ENCODE measurements around the gene TNNI3K. TPM values are rescaled to one million over a fixed set of nuclear protein-coding genes. Genes with fewer than 3 reads are reported as not detected.

Gene TNNI3K
- total RNA-seq, 1 donor from 2014 or later = 1.1 TPM

DNA sequence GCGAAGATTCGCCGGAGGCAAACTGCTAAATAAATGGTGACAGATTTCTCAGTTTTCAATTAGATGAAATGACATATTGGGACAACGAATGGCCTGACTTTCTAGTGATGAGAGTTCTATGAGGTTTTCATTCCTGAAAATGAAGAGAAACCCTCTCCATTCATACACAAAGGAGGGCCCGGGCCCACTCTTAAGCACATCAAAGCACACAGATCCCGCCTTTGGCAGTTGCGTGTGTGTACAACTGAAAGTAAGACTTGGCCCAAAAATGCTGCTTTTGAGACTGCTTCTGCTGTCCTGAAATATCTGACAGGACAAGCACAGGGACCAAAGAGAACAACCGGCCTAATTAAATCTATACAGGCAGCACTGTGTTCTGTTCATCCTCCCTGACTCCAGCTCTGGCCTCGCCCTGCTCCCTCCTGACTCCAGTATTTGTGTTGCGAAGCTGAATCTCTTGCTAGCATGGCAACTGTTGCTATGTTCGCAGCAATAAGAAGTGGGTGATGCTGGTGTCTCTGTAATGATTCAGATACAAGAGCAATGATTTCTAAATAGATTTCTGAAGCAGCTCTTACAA lies 269.8 kb downstream of the TNNI3K start:
- TF ChIP-seq, protein P1, sequence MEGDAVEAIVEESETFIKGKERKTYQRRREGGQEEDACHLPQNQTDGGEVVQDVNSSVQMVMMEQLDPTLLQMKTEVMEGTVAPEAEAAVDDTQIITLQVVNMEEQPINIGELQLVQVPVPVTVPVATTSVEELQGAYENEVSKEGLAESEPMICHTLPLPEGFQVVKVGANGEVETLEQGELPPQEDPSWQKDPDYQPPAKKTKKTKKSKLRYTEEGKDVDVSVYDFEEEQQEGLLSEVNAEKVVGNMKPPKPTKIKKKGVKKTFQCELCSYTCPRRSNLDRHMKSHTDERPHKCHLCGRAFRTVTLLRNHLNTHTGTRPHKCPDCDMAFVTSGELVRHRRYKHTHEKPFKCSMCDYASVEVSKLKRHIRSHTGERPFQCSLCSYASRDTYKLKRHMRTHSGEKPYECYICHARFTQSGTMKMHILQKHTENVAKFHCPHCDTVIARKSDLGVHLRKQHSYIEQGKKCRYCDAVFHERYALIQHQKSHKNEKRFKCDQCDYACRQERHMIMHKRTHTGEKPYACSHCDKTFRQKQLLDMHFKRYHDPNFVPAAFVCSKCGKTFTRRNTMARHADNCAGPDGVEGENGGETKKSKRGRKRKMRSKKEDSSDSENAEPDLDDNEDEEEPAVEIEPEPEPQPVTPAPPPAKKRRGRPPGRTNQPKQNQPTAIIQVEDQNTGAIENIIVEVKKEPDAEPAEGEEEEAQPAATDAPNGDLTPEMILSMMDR (IDR thresholded peaks at IDR 0.05) = no peak
- H3K36me3 ChIP-seq = no peaks in the 10 kb centered on the region
- H3K27ac ChIP-seq = no peak overlapping the region
- intact Hi-C loops (cut with DNase I) = no loop called here
- no peak for ATAC-seq
- H3K9me3 ChIP-seq = no peaks in the 10 kb centered on the region
- no peak for DNase-seq
- no peaks in the 10 kb centered on the region for H3K27me3 ChIP-seq (ENCODE audit: low read depth)
- H3K4me3 ChIP-seq = no peak overlapping the region
- H3K4me1 ChIP-seq = no peaks in the 10 kb centered on the region

DNA sequence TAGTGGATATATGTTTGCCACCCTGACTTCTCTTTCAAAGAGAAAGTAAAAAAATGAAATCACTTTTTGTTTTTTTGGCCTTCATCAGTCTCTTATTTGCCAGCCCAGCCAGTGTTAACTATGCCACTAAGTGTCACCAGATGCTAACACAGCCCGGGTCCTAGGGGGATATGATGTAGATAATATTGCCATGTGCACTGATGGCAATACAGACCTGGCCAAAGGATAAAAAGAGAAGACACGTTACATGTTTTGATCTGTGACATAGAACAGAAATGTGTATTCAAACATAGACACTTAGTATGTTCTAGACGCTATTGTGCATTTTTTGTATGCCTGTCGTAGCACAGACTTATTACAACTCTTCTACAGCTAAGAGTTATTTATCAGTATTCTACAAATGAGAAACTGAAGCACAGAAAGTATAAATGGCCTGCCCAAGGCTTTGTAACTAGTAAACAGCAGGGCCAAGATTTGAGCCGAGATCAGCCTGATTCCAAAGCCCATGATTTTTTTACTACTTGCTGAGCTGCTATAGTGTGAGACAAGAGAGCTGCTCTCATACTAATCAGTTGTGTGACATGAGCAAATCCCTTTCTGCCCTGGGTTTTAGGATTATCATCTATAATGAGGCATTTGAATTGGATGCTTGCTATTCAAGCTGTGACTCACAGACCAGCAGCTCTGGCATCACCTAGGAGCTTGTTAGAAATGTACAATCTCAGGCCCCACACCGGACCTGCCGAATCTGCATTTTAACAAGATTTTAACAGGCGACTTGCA lies 270.9 kb downstream of the TNNI3K start:
- TF ChIP-seq, protein P1 (IDR thresholded peaks at IDR 0.05) = no peak
- DNase-seq (no peak), ATAC-seq (no peak)
- no peaks in the 10 kb centered on the region for H3K9me3 ChIP-seq
- H3K4me3 ChIP-seq = no peak overlapping the region
- intact Hi-C loops (cut with DNase I) = no loop called here
- H3K36me3 ChIP-seq = no peaks in the 10 kb centered on the region
- H3K27ac ChIP-seq = no peak overlapping the region
- no peaks in the 10 kb centered on the region for H3K27me3 ChIP-seq (ENCODE audit: low read depth)
- no peaks in the 10 kb centered on the region for H3K4me1 ChIP-seq

DNA sequence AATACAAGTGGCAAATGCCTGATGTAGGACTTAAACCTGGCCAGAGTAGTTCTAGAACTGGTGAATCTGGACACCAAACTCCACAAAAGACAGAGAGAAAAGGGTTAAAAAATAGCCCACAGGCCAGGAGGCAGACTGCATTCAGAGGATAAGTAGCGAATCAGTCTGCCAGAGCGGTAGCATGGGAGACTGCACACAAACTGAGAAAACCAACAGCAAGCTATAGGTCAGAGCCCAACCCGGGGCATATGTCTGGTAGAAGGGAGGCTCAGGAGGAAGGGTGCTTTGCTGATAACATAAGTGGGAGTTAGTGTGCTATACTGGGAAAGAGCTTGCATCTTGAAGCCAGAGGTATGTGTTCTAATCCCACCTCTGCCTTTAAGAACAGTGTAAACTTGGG lies 273.3 kb downstream of the TNNI3K start:
- Histone ChIP-seq H3K36me3 (no peaks in the 10 kb centered on the region), H3K27ac (no peak overlapping the region), H3K27me3 (ENCODE audit: low read depth) (no peaks in the 10 kb centered on the region), H3K4me1 (no peaks in the 10 kb centered on the region), H3K9me3 (no peaks in the 10 kb centered on the region), H3K4me3 (no peak overlapping the region)
- intact Hi-C loops (cut with DNase I) = no loop called here
- TF ChIP-seq, protein P1 (IDR thresholded peaks at IDR 0.05) = no peak
- DNase-seq = no peak
- no peak for ATAC-seq

DNA sequence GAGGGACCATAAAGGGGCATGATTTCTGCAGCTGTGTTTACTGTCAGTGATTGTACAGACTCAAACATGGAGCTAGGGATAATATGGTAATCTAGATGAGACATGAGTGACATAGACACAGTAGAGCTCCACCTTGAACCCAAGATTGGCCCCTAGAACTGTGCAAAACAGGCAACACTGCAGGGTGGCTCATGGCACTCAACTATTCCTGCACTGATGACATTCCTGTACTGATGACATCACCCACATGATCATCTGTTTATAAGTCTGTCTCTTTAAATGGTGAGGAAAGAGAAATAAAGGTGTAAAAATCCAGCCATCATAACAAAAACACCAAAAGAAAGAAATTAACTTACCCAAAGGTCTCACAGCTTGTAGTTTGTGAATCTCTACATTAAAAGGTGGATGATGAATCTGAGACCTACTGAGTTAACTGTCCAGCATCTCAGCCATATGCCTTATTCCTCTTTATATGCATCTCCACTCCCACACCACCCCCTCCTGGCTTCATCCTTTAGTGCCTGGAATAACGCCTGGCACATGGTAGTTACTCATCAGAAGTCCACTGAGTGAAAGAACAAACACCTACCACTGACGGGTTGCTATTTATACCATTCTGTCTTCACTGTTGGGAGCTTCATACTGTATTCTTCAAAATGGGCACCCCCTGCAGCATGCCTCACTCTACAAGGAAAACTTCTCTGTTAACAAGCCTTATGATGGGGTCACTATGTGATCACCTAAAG lies 277.2 kb downstream of the TNNI3K start, which contains the start of gene LRRC53:
TSS of gene LRRC53 (minus strand) at position 442 of the 746 bp plus-strand sequence. CDS start 29,262 bp downstream, outside the sequence.
- H3K4me1 ChIP-seq = no peaks in the 10 kb centered on the region
- ATAC-seq (no peak), DNase-seq (no peak)
- H3K4me3 ChIP-seq = no peak within 1 kb of the TSS
- no peaks in the 10 kb centered on the region for H3K9me3 ChIP-seq
- no peaks in the 10 kb centered on the region for H3K36me3 ChIP-seq
- intact Hi-C loops (cut with DNase I) = no loop called here
- TF ChIP-seq, protein P1 (IDR thresholded peaks at IDR 0.05) = no peak
- no peak within 1 kb of the TSS for H3K27ac ChIP-seq
- no peaks in the 10 kb centered on the region for H3K27me3 ChIP-seq (ENCODE audit: low read depth)

DNA sequence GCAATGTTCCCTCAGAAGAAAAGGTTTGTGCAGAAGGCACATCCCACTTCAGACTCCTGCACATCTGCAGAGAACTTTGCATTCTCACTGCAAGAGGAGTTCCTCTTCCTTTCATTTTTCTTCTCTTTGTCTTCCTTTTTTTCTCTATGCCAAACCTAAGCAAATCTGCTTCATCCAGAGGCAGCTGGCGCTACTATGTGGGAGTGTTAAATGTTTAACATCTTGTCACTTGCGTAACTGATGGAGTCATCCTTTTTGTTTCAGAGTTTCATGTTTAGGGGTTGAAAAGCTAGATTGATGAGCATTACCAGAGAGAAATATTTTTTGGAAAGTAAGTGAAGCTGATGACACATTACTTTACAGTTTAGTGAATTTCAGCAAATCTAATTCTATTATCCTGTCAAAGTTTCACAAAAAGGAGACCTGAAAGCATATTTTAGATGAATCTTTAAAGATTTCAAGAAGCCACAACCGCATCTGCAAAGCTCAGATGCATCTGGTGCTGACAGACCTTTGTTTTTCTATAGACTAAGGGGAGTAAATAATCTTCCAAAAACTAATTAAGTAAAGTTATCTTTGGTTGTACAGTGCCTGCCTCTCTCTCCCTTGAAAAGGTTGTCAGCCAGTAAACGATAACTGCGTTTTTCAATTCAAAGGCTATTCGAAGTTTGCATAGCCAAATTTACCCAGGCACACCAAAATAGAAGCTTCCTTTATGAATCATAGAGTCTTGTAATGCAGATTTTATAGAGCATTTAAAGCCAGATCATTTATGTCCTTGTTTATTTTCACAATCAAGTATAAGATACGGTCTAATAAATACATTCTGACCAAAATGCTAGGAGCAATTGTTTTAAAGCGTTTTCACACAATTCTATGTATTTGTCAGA lies 278.5 kb downstream of the TNNI3K start:
- no peak for ATAC-seq
- H3K4me3 ChIP-seq = no peak overlapping the region

More for the DNA sequence above, 278.5 kb downstream of the TNNI3K start:
- no peak for DNase-seq
- Histone ChIP-seq H3K36me3 (no peaks in the 10 kb centered on the region), H3K4me1 (no peaks in the 10 kb centered on the region), H3K27ac (no peak overlapping the region), H3K27me3 (ENCODE audit: low read depth) (no peaks in the 10 kb centered on the region), H3K9me3 (no peaks in the 10 kb centered on the region)
- TF ChIP-seq, protein P1 (IDR thresholded peaks at IDR 0.05) = no peak
- intact Hi-C loops (cut with DNase I) = no loop called here
